NCI-H2107 (cell line): ENCODE results near the gene PEX14.

ENCODE experiments used
- DNase-seq: peaks from one replicate; lab custom pipeline; 2025; lab: John Stamatoyannopoulos, UW

The PEX14 gene

DNA sequence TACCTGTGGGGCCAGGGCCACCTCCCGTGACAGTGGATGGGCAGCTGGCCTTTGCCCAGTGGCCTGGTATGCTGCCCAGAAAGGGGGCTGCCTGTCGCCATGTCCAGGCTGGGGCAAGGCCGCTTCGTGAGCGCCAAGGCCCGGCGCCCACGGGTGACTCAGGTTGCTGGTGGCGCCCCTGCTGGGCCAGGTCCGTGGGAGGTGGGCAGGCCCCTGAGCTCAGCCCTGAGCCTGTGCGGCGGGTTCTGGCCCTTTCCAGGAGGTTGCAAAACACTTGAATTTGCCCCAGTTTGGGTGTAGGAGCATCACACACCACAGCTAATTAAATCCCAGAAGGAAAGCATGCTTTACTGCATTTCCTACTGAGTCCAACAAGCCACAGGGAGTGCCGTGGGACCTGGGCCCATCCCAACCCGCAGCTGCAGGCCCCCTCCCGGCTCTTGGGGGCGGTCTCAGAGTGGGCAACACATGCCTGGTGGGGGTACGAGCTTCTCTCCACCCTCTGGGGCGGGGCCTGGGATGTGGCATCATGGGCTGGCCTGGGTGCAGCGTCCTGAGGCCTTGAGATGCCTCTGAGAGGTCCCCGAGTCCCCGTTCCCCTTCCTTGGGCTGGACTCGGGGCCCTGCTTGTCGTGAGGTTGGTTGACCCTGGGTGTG lies 159.8 kb downstream of the PEX14 start:
- DNase-seq, result no peak

DNA sequence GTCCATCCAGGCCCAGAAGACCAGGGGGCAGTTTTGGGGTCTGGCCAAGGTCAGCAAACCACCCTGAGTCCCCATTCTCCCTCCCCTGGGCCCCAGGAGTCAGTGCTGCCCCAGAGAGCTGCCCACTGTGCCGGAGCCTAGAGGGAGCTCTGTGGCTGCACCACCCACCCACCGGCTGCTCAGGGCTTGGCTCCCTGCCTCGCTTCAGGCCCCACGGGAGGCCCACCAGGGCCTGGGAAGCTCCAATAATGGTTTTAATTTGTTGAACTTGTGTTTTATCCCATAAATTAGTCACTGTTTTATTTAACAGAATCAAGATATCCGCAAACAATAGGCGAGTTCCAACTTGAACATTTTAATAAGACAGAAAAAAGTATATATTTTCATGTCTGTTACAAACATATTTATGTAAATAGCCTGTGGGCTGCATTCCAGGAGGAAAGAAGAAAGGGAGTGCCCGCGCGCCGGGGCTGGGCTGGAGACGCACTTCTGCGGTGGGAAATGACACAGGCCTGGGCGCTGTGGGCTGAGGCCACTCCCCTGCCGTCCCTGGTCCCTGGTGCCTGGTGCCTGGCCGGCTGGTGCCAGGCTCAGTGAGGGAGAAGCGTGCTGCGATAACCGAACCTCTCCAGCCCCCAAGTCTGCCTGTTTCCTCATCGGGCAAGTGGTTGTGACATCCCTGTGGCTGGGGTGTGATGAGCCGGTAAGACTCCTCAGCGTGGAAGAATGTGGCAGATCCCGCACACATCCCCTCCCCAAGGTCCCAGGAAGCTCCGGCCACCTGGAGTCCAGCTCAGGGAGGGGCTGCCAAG lies 160.5 kb downstream of the PEX14 start:
- no peak for DNase-seq

DNA sequence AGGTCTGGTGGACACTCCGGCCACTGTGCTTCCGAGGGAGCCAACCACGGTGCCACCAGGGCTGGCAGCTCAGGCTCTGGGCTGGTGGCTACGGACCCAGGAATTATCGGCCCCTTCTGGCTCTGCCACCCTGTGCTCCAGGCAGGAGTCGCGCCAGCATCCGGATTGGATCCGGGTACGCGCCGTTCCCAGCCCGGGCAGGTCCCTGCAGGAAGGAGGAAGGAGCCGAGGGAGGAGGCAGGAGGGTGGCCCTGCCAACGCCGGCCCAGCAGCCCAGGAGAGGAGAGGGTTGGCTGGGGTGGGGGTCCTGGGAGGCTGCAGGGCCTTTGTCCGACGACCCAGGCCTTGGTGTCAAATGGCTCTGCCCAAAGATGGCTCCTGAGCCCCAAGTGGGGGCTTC lies 161.2 kb downstream of the PEX14 start:
- DNase-seq, result no peak

DNA sequence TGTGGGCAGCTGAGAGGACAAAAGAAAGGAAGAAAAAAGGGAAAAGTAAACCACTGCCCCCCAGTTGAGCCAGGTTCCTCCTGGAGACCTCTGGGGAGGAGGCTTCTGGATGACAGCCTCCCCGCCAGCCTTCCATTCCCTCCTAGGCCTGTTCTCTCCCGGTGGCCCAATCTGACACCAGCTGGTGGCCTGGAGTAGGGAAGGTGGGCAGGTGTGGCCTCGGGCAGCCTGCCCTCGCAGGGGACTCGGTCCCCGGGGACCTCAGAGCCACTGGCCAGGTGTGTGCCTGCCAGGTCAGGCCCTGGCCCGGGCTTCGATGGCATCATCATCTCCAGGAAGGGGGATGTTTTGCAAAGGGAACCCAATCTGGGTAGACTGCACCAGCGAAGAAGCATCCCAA lies 162.7 kb downstream of the PEX14 start:
- DNase-seq, result no peak

- DNase-seq, result no peak
These were observed 163.2 kb downstream of the PEX14 start for GRCh38 chr1:10637834-10638558.

GRCh38 chr1:10638559-10639005 lies 163.8 kb downstream of the PEX14 start:
- DNase-seq, result no peak

- DNase-seq, result no peak
These were observed 164.4 kb downstream of the PEX14 start for GRCh38 chr1:10639011-10639774.

DNA sequence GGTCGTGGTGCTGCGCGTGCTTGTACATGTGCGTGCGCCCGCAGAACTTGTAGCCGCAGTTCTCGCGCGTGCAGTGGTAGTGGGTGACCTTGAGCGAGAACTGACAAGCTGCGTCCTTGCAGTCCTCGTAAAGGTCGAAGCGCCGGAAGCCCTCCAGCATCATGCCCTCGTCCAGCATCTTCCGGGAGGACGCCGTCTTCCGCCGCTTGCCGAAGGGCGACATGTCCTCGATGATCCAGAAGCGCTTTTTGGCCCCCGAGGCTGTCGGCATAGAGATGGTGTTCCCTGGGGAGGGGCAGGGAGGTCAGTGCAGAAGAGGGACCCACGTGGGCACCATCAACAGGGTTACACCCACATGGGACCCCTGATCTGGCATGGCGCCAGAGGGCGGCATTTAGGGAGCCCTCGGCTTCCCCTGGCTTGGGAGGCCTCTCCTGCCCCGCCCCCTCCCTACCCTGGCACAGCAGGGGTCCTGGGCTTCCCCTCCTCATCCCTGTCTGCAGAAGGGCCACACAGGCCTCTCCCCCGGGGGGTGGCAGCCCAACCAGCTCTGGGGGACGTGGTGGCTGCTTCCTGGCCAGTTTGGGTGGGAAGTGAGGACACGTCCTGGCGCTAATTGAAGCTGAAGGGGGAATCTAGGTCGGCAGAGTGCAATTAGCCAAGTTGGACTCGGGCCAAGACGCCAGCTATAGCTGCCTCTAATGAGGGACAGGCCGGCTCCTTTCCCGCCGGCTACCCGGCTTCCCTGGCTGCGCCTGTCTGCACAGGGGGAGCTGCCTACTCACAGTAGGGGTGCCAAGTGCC lies 165.2 kb downstream of the PEX14 start:
- DNase-seq, result no peak

DNA sequence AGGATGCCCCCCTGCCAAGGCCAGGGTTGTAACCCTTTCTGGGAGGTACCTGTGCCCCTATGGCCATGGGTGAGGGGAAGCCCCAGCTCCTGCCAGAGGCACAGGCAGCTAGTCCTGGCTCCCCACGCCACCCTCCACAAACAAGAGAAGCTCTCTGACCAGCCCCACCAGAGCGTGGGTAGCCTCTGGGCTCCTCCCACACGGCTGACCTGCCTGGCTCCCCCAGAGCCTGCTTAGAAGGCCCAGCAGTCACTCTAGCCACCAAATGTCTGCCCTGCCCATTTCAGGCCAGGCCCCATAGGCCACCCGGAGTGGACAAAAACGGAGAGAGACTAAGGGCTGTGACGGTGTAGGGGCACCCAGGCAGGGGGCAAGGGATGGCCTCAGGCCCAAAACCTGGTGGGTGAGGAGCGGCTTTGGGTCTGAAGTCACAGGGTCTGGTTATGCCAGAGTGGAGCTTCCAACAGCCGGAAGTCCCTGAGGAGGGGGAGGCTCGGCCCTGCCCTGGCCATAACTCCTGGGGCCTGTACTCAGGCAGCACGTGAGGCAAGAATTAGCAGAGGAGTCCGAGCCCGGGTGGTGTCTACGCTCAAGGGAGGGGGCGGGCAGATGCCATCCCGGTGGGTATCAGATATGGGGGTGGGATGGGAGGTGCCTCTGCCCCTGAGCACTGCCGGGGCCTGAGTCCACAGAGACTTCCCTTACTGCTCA lies 166.2 kb downstream of the PEX14 start:
- no peak for DNase-seq

- DNase-seq, result no peak
These were observed 167.2 kb downstream of the PEX14 start for GRCh38 chr1:10641976-10642375.

DNA sequence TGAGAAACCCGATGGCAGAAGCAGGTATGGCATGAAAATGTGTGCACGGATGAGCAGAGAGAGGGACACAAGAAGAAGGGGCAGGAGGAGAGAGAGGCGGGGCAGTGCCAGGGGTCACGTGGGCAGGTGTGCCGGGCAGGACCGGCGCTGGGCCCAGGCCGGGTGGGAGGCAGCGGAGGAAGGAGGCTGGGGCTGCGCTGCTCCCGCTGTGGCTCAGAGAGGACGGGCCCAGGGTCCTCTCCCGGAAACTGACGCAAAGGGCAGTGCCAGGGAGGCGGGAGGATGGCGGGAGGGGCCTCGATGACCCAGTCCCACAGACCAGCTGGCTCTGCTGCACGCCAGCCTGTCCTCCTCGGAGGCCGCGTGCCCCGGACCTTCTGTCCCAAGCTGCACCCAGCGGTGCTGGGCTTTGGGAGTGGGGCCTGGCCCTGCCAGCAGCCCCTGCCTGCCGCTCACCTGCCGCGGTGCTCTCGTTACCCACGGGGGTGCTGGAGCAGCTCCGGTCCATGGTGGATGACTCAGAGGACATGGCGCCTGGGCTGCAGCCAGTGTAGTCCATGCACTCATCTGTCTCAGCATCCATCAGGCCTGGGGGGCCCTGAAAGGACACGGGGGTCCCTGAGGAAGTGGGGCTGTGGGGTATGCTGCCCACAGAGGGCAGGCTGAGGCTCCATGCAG lies 167.8 kb downstream of the PEX14 start:
- no peak for DNase-seq

DNA sequence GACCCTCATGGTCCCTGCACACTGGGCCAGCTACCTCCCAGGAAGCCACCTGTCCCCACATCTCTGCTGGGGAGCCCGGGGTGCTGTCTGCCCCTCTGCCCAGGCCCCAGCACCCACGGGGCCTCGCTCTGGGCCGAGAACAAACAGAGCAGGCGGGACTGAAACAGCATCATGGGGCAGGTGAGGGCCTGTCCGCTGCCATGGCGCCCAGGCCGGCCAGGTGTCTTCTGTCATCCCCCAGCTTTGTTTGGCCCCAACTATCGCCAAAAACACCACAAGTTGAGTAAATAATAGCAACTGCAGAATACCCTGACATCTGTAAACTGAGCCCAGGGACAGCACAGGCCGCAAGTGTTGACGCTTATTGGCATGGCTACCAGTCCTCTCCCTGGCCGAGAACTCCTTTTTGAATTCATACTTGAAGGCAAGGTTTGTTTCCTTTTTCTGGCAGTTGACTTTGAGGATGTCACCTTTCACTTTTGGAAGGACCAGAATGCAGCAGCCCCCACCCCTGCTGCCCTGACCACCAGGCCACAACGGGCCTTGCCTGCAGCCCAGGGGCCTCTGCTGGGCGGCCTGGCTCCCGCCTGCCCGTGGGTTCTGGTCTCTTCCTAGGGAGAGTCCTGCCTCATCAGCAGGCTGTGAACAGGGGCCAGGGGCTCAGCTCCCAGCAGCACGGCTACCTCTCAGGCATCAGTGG lies 169.0 kb downstream of the PEX14 start:
- DNase-seq, result no peak

DNA sequence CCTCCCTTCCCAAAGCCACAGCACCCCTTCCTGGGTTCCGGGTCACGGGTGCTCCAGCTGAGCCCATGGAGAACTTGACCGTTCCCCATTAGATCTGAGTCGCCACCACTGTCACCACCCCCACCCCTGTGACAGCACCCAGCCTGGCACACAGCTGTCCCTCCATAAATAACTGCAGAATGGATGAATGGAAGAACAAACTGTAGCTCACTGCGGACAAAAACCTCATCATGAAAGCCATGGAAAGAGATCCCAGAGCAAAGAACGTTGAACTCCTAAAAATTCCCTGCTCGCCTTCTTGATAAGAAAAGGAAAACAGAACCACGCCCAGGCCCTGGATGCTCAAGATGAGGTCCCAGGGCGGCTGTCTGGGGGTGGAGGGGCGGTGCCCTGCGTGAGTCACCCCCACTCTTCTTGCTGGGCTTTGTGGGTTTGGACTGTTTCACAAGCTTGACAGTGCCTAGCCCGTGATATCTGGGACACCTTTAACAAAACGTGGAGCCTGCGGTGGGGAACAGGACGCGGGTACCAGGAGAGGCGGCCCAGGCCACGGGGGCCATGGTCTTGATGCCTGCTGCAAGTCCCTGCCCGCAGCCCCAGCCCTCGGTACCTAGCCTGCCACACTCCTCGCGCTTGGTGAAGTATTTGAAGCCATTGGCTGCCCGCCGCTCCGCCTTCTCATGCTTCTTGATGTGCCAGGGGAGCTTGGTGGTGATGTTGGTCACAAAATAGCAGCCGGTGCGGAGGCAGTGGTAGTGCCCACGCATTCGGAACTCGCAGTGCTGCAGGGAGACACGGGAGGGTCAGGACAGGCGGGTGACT lies 169.8 kb downstream of the PEX14 start:
- DNase-seq, result no peak

- no peak for DNase-seq
These were observed 171.7 kb downstream of the PEX14 start for GRCh38 chr1:10646347-10646861.

GRCh38 chr1:10647414-10648170 lies 172.8 kb downstream of the PEX14 start:
- no peak for DNase-seq

GRCh38 chr1:10648689-10649516 lies 174.2 kb downstream of the PEX14 start:
- no peak for DNase-seq
